Heart left ventricle (tissue), 16 donors: ENCODE measurements around the gene ERICH6B. TPM values are rescaled to one million over a fixed set of nuclear protein-coding genes. Genes with fewer than 3 reads are reported as not detected.

Experiments
- ATAC-seq, 4 donors: fragments of 200-7000 bp; cut with Tn5 transposase; one replicate each; pipeline ENCODE4 v1.9.1; 2020 to 2022; ENCODE audit warnings: moderate library complexity in 4 of 4, mild to moderate bottlenecking in 3 of 4, moderate number of reproducible peaks in 1 of 4
- DNase-seq, 5 donors: peaks; one replicate each; pipeline ENCODE4 v3.0.0-alpha.2; 2020
- H3K27ac ChIP-seq, 12 donors: fragments of 200-600 bp; sonication (generic) in 4 of 12; one replicate each; pipeline versions ENCODE4 v1.5.0 to v1.8.0; 2016 to 2022; ENCODE audit warnings: mild to moderate bottlenecking in 2 of 12
- H3K27me3 ChIP-seq, 9 donors: fragments of 200-600 bp; sonication (generic) in 2 of 9; one replicate each; pipeline versions ENCODE4 v1.5.1 to v1.8.0; 2016 to 2022; ENCODE audit warnings: mild to moderate bottlenecking in 3 of 9
- H3K36me3 ChIP-seq, 9 donors: fragments of 200-600 bp; sonication (generic) in 2 of 9; one replicate each; pipeline versions ENCODE4 v1.5.0 to v1.8.0; 2018 to 2022; ENCODE audit warnings: mild to moderate bottlenecking in 2 of 9
- H3K4me1 ChIP-seq, 12 donors: fragments of 200-600 bp; sonication (generic) in 4 of 12; one replicate each; pipeline versions ENCODE4 v1.5.0 to v1.8.0; 2016 to 2022; ENCODE audit warnings: mild to moderate bottlenecking in 3 of 12
- H3K4me3 ChIP-seq, 12 donors: fragments of 200-600 bp; sonication (generic) in 4 of 12; one replicate each; pipeline versions ENCODE4 v1.5.0 to v1.8.0; 2017 to 2022; ENCODE audit warnings: mild to moderate bottlenecking in 9 of 12, moderate library complexity in 4 of 12
- H3K9me3 ChIP-seq, 12 donors: fragments of 200-600 bp; sonication (generic) in 4 of 12; one replicate each; pipeline versions ENCODE4 v1.5.0 to v1.8.0; 2016 to 2022; ENCODE audit warnings: mild to moderate bottlenecking in 1 of 12
- POLR2A ChIP-seq, 2 donors: fragments of 450-650 bp; IDR thresholded peaks; one replicate each; pipeline ENCODE4 v1.6.1; 2017; ENCODE audit warnings: antibody characterized with exemption in 2 of 2, mild to moderate bottlenecking in 2 of 2, moderate library complexity in 2 of 2
- WGBS, 4 donors: extraction: QIAGEN DNeasy Blood & Tissue Kit in 2 of 4; methylation state at CpG; one replicate each; pipeline versions ENCODE4 v1.1.5 to v1.1.7; 2013 to 2018; 5-methylcytosine and 5-hydroxymethylcytosine counted together
- intact Hi-C, 10 donors: fragments of 100-400 bp; cut with DNase I; formaldehyde crosslinking; loops; one replicate each; pipeline versions ENCODE4 v1.11.1 to v1.14.2; 2022
- polyA plus RNA-seq, 2 donors: library from polyadenylated mRNA; stranded (reverse); fragments of 200-250 nt; gene quantifications; one replicate each; pipeline ENCODE4 v1.2.3, GENCODE V29; 2013
- total RNA-seq, 9 donors: library from RNA; depleted of rRNA in 2 of 9; stranded (reverse); fragments of >200 nt in 2 of 9; fragmentation: NEBNext Ultra II Directional in 3 of 9; extraction: Animal tissue kit (Norgen Biotek cat#: 25700) in 3 of 9; gene quantifications; one replicate each; pipeline versions ENCODE4 v1.1.0 to v1.2.4, GENCODE V29; 2016 to 2023
- TF ChIP-seq, protein P1 (sequence below), 12 donors: fragments of 200-600 bp; sonication (generic) in 4 of 12; IDR thresholded peaks; one replicate each; pipeline versions ENCODE4 v1.5.0 to v1.8.0; 2018 to 2022; ENCODE audit warnings: antibody characterized with exemption in 12 of 12, mild to moderate bottlenecking in 5 of 12
- donor health status: ischemic (EF 13 %, LVEDD 7.1; RV severe dilation, severe dysfunction).
- donor health status: healthy with polysubstance abuse.
- donor health status: DM: no; HTN: yes; CAD: no.
- donor health status: DM: no; HTN: no; CAD: no.
- donor health status: ischemic (EF 25% LVEDD 6.9; RV normal size, moderate dysfunction).
- donor health status: ischemic (EF 25% LVEDD 5.7; RV mildly dilated, moderate dysfunction).
- donor health status: healthy.
- donor health status: DM: yes; HTN: yes; CAD: no.
- donor health status: ischemic (EF 35%, LVEDD 5.7; RV mildly dilated, moderate dysfunction).
- donor health status: nonischemic (EF 11% LVEDD 7.7; RV severe dilation, severe dysfunction).
- donor health status: DM: yes; HTN: yes; CAD: no.
- donor health status: PGD.
- donor health status: ischemic (EF 29% LVEDD 5.4; RV normal size, mild dysfunction).
- donor health status: nonischemic (EF 23%, LVEDD 6.1; RV moderate dilation, normal function).

Gene ERICH6B
- total and polyA plus RNA-seq, 11 donors, result not detected

DNA sequence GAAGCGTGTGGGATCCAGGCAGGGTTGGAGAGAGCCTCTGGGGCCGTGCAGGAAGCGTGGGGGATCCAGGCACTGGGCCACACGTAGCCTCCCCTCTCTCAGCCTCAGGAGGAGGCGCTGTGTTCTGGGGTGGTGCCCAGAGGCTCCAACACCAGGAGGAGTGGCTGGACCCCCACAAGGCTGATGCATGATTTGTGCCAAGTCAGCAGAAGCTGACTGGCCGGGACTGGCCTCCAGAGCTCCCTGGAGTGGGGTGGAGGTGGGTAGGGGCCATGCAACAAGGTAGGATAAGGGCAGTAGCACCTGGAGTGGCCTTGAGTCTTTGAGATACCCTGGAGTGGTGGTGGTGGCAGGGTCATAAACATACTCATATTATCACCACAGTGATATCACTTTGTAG lies 75.3 kb downstream of the ERICH6B start:
- ATAC-seq (no peak), DNase-seq (no peak)
- H3K27me3 ChIP-seq, result no peaks in the 10 kb centered on the region
- TF ChIP-seq, protein P1, sequence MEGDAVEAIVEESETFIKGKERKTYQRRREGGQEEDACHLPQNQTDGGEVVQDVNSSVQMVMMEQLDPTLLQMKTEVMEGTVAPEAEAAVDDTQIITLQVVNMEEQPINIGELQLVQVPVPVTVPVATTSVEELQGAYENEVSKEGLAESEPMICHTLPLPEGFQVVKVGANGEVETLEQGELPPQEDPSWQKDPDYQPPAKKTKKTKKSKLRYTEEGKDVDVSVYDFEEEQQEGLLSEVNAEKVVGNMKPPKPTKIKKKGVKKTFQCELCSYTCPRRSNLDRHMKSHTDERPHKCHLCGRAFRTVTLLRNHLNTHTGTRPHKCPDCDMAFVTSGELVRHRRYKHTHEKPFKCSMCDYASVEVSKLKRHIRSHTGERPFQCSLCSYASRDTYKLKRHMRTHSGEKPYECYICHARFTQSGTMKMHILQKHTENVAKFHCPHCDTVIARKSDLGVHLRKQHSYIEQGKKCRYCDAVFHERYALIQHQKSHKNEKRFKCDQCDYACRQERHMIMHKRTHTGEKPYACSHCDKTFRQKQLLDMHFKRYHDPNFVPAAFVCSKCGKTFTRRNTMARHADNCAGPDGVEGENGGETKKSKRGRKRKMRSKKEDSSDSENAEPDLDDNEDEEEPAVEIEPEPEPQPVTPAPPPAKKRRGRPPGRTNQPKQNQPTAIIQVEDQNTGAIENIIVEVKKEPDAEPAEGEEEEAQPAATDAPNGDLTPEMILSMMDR (IDR thresholded peaks at IDR 0.05), result no peak
- TF ChIP-seq POLR2A (IDR thresholded peaks at IDR 0.05), result no peak
- H3K27ac ChIP-seq, result no peak overlapping the region
- H3K36me3 ChIP-seq, result peaks cover 0 to 31% (median 12%) of the 10 kb centered on the region in 9 donors
- peaks cover 0 to 4% (median 0%) of the 10 kb centered on the region in 12 donors for H3K4me1 ChIP-seq
- H3K9me3 ChIP-seq, result no peaks in the 10 kb centered on the region
- 56 to 76% (median 74%) methylated on average over 5 to 6 of the region's 6 CpGs for WGBS, 4 donors
- intact Hi-C loops, result no loop called here
- H3K4me3 ChIP-seq, result no peak overlapping the region

DNA sequence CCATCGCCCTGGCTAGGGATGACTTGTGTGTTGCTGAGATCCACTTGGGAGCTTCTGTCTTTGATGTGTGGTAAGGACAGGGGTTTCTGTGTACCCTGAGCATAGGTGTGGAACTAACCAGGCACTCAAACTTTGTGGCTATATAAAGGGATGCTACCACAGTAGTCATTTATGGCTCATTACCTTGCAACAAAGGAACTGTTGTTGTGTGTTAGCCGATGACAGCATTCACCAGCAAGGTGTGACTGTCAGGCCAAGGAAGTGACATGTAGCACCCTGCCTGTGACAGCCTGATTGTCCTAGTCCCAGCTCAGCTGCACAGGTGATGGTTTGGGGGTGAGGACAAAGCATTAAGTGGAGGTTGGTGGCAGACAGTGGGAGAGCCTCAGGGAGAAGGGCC lies 77.2 kb downstream of the ERICH6B start:
- H3K27me3 ChIP-seq, result no peaks in the 10 kb centered on the region
- no peaks in the 10 kb centered on the region for H3K9me3 ChIP-seq
- ATAC-seq (no peak), DNase-seq (no peak)
- no peak overlapping the region for H3K27ac ChIP-seq
- H3K36me3 ChIP-seq, result peaks cover 0 to 49% (median 30%) of the 10 kb centered on the region in 9 donors
- peaks cover 0 to 4% (median 0%) of the 10 kb centered on the region in 12 donors for H3K4me1 ChIP-seq
- intact Hi-C loops, result no loop called here
- 82 to 92% (median 90%) methylated on average over 2 of the region's 2 CpGs for WGBS, 4 donors
- TF ChIP-seq, protein P1 (IDR thresholded peaks at IDR 0.05), result no peak
- no peak for TF ChIP-seq POLR2A (IDR thresholded peaks at IDR 0.05)
- H3K4me3 ChIP-seq, result no peak overlapping the region

DNA sequence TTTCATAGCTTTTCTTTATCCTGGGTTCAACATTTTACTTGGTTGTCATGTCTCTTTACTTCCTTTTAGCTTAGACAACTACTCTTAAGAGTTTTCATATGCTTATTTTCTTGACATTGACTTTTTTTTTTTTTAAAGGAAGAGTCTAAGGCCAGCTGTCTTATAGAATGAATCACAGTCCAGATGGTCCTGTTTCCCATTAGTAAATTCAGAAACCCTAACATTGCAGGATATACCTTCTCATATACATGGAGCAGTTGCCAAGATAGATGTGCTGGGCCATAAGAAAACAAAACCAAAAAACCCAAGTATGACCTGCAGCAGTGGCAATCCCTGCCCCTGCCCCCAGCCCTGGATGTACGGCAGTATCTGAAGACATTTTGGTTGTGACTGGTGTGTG lies 78.0 kb downstream of the ERICH6B start:
- intact Hi-C loops, result no loop called here
- no peak for DNase-seq
- H3K27ac ChIP-seq, result no peak overlapping the region
- WGBS, 4 donors, result 78 to 88% (median 81%) methylated on average over 1 of the region's 1 CpG
- peaks cover 0 to 4% (median 0%) of the 10 kb centered on the region in 12 donors for H3K4me1 ChIP-seq
- no peak overlapping the region for H3K4me3 ChIP-seq
- no peaks in the 10 kb centered on the region for H3K9me3 ChIP-seq
- no peaks in the 10 kb centered on the region for H3K27me3 ChIP-seq
- ATAC-seq, result no peak
- no peak for TF ChIP-seq POLR2A (IDR thresholded peaks at IDR 0.05)
- TF ChIP-seq, protein P1 (IDR thresholded peaks at IDR 0.05), result no peak
- H3K36me3 ChIP-seq, result peaks cover 0 to 58% (median 37%) of the 10 kb centered on the region in 9 donors

DNA sequence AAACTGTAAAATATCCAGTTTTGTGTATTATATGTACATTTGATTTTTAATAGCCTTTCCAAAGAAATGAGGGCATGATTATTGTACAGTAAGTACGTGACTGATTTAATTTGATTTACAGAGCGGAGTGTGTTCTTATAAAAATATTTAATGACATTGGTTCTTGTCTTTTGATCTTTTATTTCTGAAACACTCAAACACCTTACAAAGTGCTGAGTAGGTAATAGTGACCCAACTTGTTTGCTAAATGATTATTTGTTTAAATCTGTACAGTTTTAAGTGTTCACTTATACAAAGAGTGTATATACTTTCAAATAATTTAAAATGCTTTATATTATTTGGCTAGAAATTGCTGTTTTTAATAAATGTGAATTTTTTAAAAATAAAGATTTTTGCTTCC lies 79.3 kb downstream of the ERICH6B start:
- 94 to 98% (median 95%) methylated on average over 2 of the region's 2 CpGs for WGBS, 4 donors
- DNase-seq, result no peak
- intact Hi-C loops, result no loop called here
- no peak for TF ChIP-seq POLR2A (IDR thresholded peaks at IDR 0.05)
- TF ChIP-seq, protein P1 (IDR thresholded peaks at IDR 0.05), result no peak
- ATAC-seq, result no peak
- Histone ChIP-seq H3K4me1 (peaks cover 0 to 4% (median 0%) of the 10 kb centered on the region in 12 donors), H3K4me3 (no peak overlapping the region), H3K27me3 (no peaks in the 10 kb centered on the region), H3K36me3 (peaks cover 0 to 71% (median 49%) of the 10 kb centered on the region in 9 donors), H3K9me3 (no peaks in the 10 kb centered on the region), H3K27ac (no peak overlapping the region)
